ENCODE measurements around the gene OR2T12.

DNA sequence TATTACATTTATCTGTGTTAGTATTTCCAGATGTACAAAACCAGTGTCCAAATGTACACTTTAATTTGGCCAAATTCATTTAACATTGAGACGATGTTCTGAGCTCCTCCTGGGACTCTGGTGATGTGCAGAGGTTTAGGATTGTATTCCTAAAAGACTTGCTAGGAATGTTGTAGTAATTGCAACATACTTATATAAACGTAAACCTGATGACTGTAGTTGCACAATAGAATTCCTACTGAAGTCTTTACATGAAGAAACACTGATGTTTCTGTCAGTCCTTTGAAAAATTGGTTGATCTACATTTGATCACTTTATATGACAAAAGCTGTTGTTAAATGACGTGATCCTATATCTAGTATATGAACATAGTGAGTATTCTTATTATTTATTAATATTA is 40.2 kb upstream of the OR2T12 start:
- TF ChIP-seq EZH2 (IDR thresholded peaks at IDR 0.05): no peak
- TF ChIP-seq, protein P1, sequence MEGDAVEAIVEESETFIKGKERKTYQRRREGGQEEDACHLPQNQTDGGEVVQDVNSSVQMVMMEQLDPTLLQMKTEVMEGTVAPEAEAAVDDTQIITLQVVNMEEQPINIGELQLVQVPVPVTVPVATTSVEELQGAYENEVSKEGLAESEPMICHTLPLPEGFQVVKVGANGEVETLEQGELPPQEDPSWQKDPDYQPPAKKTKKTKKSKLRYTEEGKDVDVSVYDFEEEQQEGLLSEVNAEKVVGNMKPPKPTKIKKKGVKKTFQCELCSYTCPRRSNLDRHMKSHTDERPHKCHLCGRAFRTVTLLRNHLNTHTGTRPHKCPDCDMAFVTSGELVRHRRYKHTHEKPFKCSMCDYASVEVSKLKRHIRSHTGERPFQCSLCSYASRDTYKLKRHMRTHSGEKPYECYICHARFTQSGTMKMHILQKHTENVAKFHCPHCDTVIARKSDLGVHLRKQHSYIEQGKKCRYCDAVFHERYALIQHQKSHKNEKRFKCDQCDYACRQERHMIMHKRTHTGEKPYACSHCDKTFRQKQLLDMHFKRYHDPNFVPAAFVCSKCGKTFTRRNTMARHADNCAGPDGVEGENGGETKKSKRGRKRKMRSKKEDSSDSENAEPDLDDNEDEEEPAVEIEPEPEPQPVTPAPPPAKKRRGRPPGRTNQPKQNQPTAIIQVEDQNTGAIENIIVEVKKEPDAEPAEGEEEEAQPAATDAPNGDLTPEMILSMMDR (IDR thresholded peaks at IDR 0.05): no peak

All from neural progenitor cell (in vitro differentiated cells).